NT2/D1 (cell line): Measurements from ENCODE around the gene NKAIN2.

Experiments used
- DNase-seq: peaks from one replicate; pipeline ENCODE4 v3.0.0-alpha.2; 2011; ENCODE audit warnings: low read depth, low spot score
- H3K27me3 ChIP-seq: 2 replicates; pipeline ENCODE4 v1.6.0; 2011; ENCODE audit warnings: mild to moderate bottlenecking; ENCODE audit not compliant: insufficient read length, insufficient read depth
- H3K36me3 ChIP-seq: 2 replicates; pipeline ENCODE4 v1.6.1; 2011; ENCODE audit warnings: mild to moderate bottlenecking, low read length, mixed read lengths; ENCODE audit not compliant: insufficient read depth, insufficient read length
- H3K4me1 ChIP-seq: 2 replicates; pipeline ENCODE4 v1.5.1; 2011; ENCODE audit not compliant: insufficient read depth, insufficient read length
- H3K4me3 ChIP-seq: 2 replicates; pipeline ENCODE4 v1.5.1; 2011; ENCODE audit warnings: low read depth; ENCODE audit not compliant: insufficient read length
- H3K9ac ChIP-seq: 2 replicates; pipeline ENCODE4 v1.6.0; 2011; ENCODE audit warnings: low read depth; ENCODE audit not compliant: insufficient read length
- H3K9me3 ChIP-seq: 2 replicates; pipeline ENCODE4 v1.5.1; 2011; ENCODE audit warnings: mild to moderate bottlenecking, low read length; ENCODE audit not compliant: insufficient read depth
- SUZ12 ChIP-seq: IDR thresholded peaks from 2 replicates; pipeline ENCODE4 v1.6.1; 2011; ENCODE audit not compliant: insufficient read length, insufficient read depth; ENCODE audit errors: extremely low read depth
- YY1 ChIP-seq: IDR thresholded peaks from 2 replicates; pipeline ENCODE4 v1.6.1; 2011; ENCODE audit not compliant: insufficient read length, insufficient read depth
- ZNF274 ChIP-seq: IDR thresholded peaks from 2 replicates; pipeline ENCODE4 v1.6.1; 2011; ENCODE audit warnings: mild to moderate bottlenecking, low read depth, low read length

The NKAIN2 gene

DNA sequence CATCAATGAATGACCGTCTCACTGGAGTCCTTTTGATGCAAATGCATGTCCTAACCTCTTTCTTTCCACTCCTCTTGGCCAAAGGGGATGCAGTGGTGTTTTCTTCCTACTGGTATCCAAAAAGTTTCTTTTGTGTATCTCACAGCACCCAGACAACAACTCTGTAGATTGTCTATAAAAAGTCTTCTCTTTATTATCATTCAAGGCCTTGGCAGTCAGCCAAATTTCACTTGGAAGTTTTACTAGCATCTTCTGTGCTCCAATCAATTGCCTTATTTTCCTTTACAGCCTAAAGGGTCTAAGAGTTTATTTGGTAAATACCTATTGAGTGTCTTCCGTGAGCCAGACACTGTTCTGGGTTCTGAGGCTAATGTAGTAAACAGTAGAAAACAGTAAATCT lies 1008.4 kb downstream of the NKAIN2 start:
- Histone ChIP-seq H3K9me3 (no peaks in the 10 kb centered on the region), H3K27me3 (no peaks in the 10 kb centered on the region), H3K36me3 (no peaks in the 10 kb centered on the region), H3K4me3 (no peak overlapping the region), H3K9ac (no peak overlapping the region), H3K4me1 (no peaks in the 10 kb centered on the region)
- DNase-seq = no peak
- TF ChIP-seq YY1 (no peak), ZNF274 (no peak)

DNA sequence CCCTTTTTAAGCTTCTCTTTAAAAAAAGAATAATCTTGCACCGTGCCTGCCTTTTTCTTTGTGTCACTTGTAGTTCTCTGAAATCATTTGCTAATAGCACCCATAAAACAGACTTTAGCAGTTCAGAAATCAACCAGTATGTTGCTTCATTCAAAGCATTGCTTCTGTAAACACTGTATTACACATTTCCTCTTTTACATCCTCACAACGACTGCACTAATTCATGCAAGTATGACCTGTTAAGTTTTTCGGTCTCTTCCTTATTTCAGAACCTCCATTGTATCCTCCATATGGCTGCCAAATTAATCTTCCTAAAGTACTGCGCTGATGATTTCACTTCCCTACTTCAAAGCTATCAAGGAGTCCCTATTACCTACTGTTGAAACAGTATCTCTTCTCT lies 1015.7 kb downstream of the NKAIN2 start:
- Histone ChIP-seq H3K27me3 (no peaks in the 10 kb centered on the region), H3K36me3 (no peaks in the 10 kb centered on the region), H3K4me1 (no peaks in the 10 kb centered on the region), H3K4me3 (no peak overlapping the region), H3K9ac (no peak overlapping the region), H3K9me3 (no peaks in the 10 kb centered on the region)
- DNase-seq = no peak
- TF ChIP-seq ZNF274 (no peak), SUZ12 (no peak), YY1 (no peak)

DNA sequence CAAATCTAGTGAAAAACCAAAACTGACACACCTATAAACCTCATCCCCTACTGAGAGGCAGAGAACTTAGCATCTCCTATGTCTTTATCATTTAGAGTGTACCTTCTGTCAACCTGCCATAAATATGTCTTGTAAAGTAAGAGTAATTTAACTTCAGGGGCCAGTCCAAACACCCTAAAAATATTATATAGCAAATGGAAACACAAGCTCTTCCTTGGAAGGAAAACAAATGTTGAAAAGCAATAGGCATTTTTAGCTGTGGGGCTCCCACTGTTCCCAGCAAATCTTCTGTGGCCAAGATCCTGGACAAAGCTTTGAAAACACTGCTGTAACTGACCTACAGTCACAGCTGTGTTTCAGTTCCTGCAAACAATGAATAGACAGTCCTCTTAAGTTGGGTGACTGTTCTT lies 1018.5 kb downstream of the NKAIN2 start:
- Histone ChIP-seq H3K4me3 (no peak overlapping the region), H3K27me3 (no peaks in the 10 kb centered on the region), H3K9ac (no peak overlapping the region), H3K9me3 (no peaks in the 10 kb centered on the region), H3K4me1 (no peaks in the 10 kb centered on the region), H3K36me3 (no peaks in the 10 kb centered on the region)
- TF ChIP-seq SUZ12 (no peak), ZNF274 (no peak), YY1 (no peak)
- DNase-seq = no peak

DNA sequence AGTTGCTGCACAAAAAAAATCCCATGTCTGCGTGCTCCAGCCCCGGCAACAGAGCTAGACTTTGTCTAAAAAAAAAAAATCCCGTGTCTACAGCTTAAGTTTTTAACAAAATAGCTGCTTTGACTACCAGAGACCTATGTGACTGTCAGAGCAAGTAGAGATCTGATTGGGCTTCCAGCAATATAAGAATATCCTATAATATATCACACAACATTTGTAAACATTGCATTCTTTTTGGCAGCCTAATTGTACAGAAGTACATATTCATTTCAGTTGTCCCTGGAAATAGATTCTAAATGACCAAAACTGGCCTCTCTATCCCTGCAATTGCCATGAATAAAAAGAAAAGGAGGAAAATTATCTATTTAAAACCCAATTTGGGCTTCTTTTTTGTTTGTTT lies 1019.1 kb downstream of the NKAIN2 start:
- no peak for TF ChIP-seq ZNF274
- no peak for TF ChIP-seq SUZ12
- no peak for TF ChIP-seq YY1

DNA sequence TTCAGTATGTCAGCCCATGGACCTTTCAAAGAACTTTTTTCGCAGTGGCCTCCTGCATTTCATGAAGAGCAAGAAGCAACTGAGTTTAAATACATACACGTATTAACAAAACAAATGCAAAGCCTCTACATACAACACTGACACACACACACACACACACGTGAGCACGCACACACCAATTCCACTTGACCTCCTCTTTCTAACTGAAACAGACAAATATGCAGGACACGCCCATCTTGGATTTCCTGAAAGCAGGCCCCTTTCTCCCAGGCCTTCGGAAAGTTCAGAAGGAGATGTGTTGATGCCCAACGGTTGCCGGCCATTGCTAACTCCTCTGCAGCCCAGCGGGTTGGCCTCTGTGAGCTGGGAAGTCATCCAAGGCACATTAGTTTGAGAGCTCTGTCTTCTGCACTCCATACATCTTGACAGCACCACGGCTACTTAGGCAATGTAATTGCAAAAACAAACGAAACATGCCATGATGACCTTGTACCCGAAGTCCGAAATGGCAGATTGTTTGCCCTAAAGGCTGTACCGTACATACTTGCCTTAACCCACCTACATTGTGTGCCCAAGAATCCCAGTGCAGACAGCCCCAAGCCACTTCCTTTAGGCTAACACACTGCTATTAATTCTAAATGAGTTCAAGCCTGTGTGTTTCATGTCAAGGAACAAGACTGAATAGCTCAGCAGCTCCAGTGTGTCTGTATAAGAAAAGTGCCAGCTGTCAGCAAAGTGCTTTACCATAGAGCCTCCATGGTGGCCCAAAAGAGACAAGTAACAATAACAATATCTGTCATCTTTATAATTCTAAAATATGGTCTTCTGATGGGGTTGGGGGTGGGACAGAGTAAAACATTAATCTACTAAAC lies 1019.8 kb downstream of the NKAIN2 start:
- H3K4me1 ChIP-seq = no peaks in the 10 kb centered on the region
- H3K9me3 ChIP-seq = no peaks in the 10 kb centered on the region
- no peak overlapping the region for H3K4me3 ChIP-seq
- no peak overlapping the region for H3K9ac ChIP-seq
- TF ChIP-seq YY1 (no peak), ZNF274 (no peak), SUZ12 (no peak)
- H3K36me3 ChIP-seq = no peaks in the 10 kb centered on the region
- DNase-seq = no peak
- no peaks in the 10 kb centered on the region for H3K27me3 ChIP-seq

More for the DNA sequence above, 1019.1 kb downstream of the NKAIN2 start:
- H3K9me3 ChIP-seq = no peaks in the 10 kb centered on the region
- no peak overlapping the region for H3K4me3 ChIP-seq
- no peaks in the 10 kb centered on the region for H3K27me3 ChIP-seq
- H3K4me1 ChIP-seq = no peaks in the 10 kb centered on the region
- H3K36me3 ChIP-seq = no peaks in the 10 kb centered on the region
- H3K9ac ChIP-seq = no peak overlapping the region
- DNase-seq = no peak

DNA sequence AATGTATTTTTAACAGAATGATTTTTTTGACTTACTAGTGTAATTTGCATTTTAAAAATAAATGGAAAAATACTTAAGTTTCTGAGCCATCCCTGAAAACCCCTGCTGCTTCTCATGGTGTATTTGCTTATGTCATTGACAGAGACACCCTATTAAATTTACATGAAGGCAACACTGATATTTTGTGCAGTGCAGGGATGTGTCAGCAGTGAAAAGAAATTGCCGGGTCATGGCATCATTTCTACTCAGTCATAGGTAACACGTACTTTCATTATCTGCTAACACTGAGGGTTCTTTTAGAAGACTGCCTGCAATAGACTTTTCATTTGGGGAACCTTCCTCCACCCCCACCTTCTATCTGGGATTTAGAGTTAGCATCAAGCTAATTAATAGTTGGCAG lies 1021.9 kb downstream of the NKAIN2 start:
- H3K9me3 ChIP-seq = no peaks in the 10 kb centered on the region
- TF ChIP-seq SUZ12 = no peak
- H3K4me3 ChIP-seq = no peak overlapping the region
- no peaks in the 10 kb centered on the region for H3K36me3 ChIP-seq
- H3K9ac ChIP-seq = no peak overlapping the region
- no peak for DNase-seq
- no peaks in the 10 kb centered on the region for H3K4me1 ChIP-seq
- H3K27me3 ChIP-seq = no peaks in the 10 kb centered on the region

DNA sequence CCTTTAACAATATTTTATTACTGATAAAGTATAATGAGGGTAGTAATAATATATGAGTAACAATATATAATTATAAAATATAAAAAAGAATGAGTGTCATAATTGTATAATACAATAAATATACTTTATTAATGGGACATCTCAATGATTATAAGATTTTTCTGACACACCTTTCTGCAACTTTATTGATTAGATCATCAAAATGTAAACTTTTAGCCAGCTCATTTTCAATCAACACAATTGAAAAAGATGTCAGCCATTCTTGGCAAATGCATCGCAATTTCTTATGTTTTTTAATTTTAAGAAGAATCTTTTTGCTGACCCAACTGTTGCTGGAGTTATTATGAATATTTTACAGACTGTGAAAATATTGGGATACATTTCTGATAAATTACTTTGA lies 1026.2 kb downstream of the NKAIN2 start:
- Histone ChIP-seq H3K9me3 (no peaks in the 10 kb centered on the region), H3K36me3 (no peaks in the 10 kb centered on the region), H3K4me1 (no peaks in the 10 kb centered on the region), H3K27me3 (no peaks in the 10 kb centered on the region), H3K9ac (no peak overlapping the region), H3K4me3 (no peak overlapping the region)
- TF ChIP-seq YY1 = no peak
- no peak for TF ChIP-seq ZNF274
- DNase-seq = no peak
